Calu3 (cell line): ENCODE data around the gene RTRAF. TPM values are rescaled to one million over a fixed set of nuclear protein-coding genes. Genes with fewer than 3 reads are reported as not detected.

ENCODE experiments used
- BruUV-seq: library from RNA; stranded (reverse); fragments of 400-500 nt; replicated peaks from 2 replicates; lab custom pipeline; 2021; lab: Mats Ljungman, UMichigan
- CTCF ChIA-PET: fragments of 300-600 bp; sonication (Branson Sonifier 250); formaldehyde crosslinking; loops from one replicate; lab custom pipeline; 2022; ENCODE audit warnings: antibody characterized with exemption; lab: Charles Lee
- DNase-seq: peaks from one replicate; pipeline ENCODE4 v3.0.0; 2022
- H3K27ac Mint-ChIP-seq: one replicate; pipeline ENCODE4 v1.8.0; 2022; ENCODE audit warnings: mixed read lengths; ENCODE audit not compliant: unreplicated experiment
- H3K27me3 Mint-ChIP-seq: one replicate; pipeline ENCODE4 v1.8.0; 2022; ENCODE audit warnings: mixed read lengths; ENCODE audit not compliant: unreplicated experiment
- H3K36me3 Mint-ChIP-seq: one replicate; pipeline ENCODE4 v1.8.0; 2022; ENCODE audit warnings: mild to moderate bottlenecking, moderate library complexity, mixed read lengths; ENCODE audit not compliant: insufficient read depth, unreplicated experiment
- H3K4me1 Mint-ChIP-seq: one replicate; pipeline ENCODE4 v1.8.0; 2022; ENCODE audit warnings: mild to moderate bottlenecking, low read depth, mixed read lengths; ENCODE audit not compliant: unreplicated experiment
- H3K4me3 Mint-ChIP-seq: one replicate; pipeline ENCODE4 v1.8.0; 2022; ENCODE audit warnings: mild to moderate bottlenecking, low read depth, moderate library complexity, mixed read lengths; ENCODE audit not compliant: unreplicated experiment
- H3K9me3 Mint-ChIP-seq: one replicate; pipeline ENCODE4 v1.8.0; 2022; ENCODE audit warnings: low read depth, mixed read lengths; ENCODE audit not compliant: unreplicated experiment
- CTCF ChIP-seq: fragments of 200-600 bp; IDR thresholded peaks from one replicate; pipeline ENCODE4 v1.8.0; 2022; ENCODE audit warnings: antibody characterized with exemption; ENCODE audit not compliant: unreplicated experiment
- intact Hi-C: fragments of 100-400 bp; cut with micrococcal nuclease; formaldehyde crosslinking; loops from one replicate; pipeline ENCODE4 v1.10.0; 2022; ENCODE audit not compliant: unreplicated experiment
- total RNA-seq: library from RNA; stranded (reverse); gene quantifications from 2 replicates; pipeline ENCODE4 v1.2.3, GENCODE V29; 2022

The RTRAF gene
- total RNA-seq, 1 experiment from 2014 or later = 164 TPM

GRCh38 chr14:51967521-51967920 lies 21.8 kb upstream of the RTRAF start:
- intact Hi-C loops = no loop called here
- no peaks in the 10 kb centered on the region for H3K4me1 Mint-ChIP-seq
- no peak for TF ChIP-seq CTCF
- no peaks in the 10 kb centered on the region for H3K36me3 Mint-ChIP-seq
- peaks cover 54% of the 10 kb centered on the region for H3K27me3 Mint-ChIP-seq
- DNase-seq = no peak
- no peaks in the 10 kb centered on the region for H3K9me3 Mint-ChIP-seq
- no peak overlapping the region for H3K27ac Mint-ChIP-seq
- H3K4me3 Mint-ChIP-seq = no peak overlapping the region
- CTCF ChIA-PET = no interaction called here
- BruUV-seq = no TSS peak

GRCh38 chr14:51969852-51970540 lies 19.4 kb upstream of the RTRAF start:
- TF ChIP-seq CTCF = no peak
- no peaks in the 10 kb centered on the region for H3K4me1 Mint-ChIP-seq
- no peak overlapping the region for H3K4me3 Mint-ChIP-seq
- no peak for DNase-seq
- H3K27ac Mint-ChIP-seq = no peak overlapping the region
- H3K36me3 Mint-ChIP-seq = no peaks in the 10 kb centered on the region
- intact Hi-C loops = no loop called here
- H3K27me3 Mint-ChIP-seq = peaks cover 57% of the 10 kb centered on the region
- no TSS peak for BruUV-seq
- no peaks in the 10 kb centered on the region for H3K9me3 Mint-ChIP-seq
- CTCF ChIA-PET = no interaction called here

GRCh38 chr14:51972566-51972965 lies 16.8 kb upstream of the RTRAF start:
- no peak overlapping the region for H3K27ac Mint-ChIP-seq
- no peaks in the 10 kb centered on the region for H3K36me3 Mint-ChIP-seq
- intact Hi-C loops = no loop called here
- no peak overlapping the region for H3K4me3 Mint-ChIP-seq
- no peak for DNase-seq
- BruUV-seq = no TSS peak
- no peak for TF ChIP-seq CTCF
- CTCF ChIA-PET = interaction anchor here (0.6 kb wide), 1 partner anchor 1113 kb away, joined by 3 read pairs; no protein-coding TSS in a partner anchor
- peaks cover 59% of the 10 kb centered on the region for H3K27me3 Mint-ChIP-seq
- H3K4me1 Mint-ChIP-seq = no peaks in the 10 kb centered on the region
- no peaks in the 10 kb centered on the region for H3K9me3 Mint-ChIP-seq

GRCh38 chr14:51977075-51977474 lies 12.3 kb upstream of the RTRAF start:
- Mint-ChIP-seq H3K4me1 (no peaks in the 10 kb centered on the region), H3K4me3 (no peak overlapping the region), H3K9me3 (no peaks in the 10 kb centered on the region), H3K36me3 (no peaks in the 10 kb centered on the region), H3K27ac (no peak overlapping the region), H3K27me3 (peaks cover 56% of the 10 kb centered on the region)
- no peak for TF ChIP-seq CTCF
- CTCF ChIA-PET = no interaction called here
- no peak for DNase-seq
- BruUV-seq = no TSS peak
- intact Hi-C loops = loop anchor here (5.0 kb wide), 1 partner anchor 150 kb away; no protein-coding TSS in a partner anchor
